ENCODE measurements around the gene LCE4A.
"Not testable (repeated sequence)": the region's sequence is repeated elsewhere in the genome, so short reads cannot be mapped to it uniquely, and the experiment has no call there.

Gene LCE4A, protein sequence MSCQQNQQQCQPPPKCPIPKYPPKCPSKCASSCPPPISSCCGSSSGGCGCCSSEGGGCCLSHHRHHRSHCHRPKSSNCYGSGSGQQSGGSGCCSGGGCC

DNA sequence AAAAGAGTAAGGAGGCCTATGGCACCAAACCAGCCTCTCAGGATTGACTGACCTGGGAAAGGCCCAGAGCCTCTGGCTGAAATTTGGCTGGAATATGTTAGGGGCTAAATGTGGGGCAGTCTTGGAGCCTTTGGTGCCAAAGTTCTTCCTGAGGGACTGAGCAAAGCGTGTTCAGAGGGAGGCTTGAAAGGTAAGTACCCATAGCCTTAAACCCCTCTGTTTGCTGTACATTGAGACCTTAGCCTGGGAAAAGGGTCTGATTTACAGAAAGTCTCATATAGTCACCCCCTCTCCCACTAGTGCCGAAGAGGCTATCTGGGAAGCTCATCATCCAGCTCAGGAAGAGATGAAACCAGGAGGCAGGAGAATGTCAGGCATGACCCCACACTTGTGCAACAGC, at the start of gene LCE4A:
Gene LCE4A, plus strand, starts transcription at position 301 of the 400 bp plus-strand sequence. CDS start 916 bp downstream, outside the sequence.
- no peak for DNase-seq (ENCODE audit: low spot score)

DNA sequence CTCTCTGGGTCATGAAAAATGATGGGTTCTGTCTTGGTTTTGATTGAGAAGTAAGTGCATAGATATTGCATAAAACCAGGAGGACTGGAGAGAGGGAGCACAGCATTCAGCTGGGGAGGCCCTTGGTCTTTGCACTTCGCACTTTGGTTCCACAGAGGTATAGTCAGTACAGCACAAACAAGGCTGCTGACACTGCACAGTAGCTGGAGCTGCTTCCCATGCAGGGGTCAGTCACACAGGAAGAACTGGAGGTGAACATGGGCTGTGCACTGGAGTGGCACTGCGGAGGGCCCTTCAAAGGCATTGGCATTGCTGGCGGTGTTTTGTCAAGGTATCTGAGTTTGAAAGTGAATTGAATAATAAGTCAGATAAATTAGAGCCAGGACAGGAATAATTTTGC, 49.3 kb upstream of the LCE4A start:
- no peak for DNase-seq (ENCODE audit: low spot score)

DNA sequence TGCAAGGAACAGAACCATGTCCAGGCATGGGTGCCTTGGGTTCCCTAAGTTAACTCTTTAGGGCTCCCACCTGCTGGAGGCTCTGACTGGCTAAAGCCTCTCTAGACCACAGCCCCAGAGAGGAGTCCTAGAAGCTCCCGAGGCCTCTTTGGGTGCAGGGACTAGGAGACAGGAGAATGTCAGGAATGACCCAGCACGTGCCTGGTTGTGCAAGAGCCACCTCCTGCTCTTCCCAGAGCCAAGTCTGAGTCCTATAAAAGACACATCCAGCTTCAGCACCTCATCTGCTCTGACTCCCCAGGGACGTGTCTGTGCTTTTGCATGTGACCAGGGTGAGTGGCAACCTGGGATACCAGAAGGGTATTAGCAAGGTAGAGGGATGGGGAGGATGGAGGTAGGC, 44.9 kb upstream of the LCE4A start, which contains the start of gene LCE2D:
Gene LCE2D, plus strand, starts transcription at position 283 of the 400 bp plus-strand sequence. CDS start 726 bp downstream, outside the sequence.
- DNase-seq (ENCODE audit: low spot score): no peak

DNA sequence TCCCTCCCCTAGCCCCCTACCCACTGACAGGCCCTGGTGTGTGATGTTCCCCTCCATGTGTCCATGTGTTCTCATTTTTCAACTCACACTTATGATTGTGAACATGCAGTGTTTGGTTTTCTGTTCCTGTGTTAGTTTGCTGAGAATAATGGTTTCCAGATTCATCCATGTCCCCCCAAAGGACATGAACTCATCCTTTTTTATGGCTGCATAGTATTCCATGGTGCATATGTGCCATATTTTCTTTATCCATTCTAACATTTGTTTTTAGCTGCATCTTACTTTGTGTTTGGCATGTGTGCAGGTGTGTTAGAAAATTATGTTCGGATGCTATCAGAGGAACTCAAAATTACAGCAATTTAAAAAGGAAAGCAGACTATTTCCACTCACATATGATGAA, 41.8 kb upstream of the LCE4A start:
- not testable (repeated sequence) for DNase-seq (ENCODE audit: low spot score)

DNA sequence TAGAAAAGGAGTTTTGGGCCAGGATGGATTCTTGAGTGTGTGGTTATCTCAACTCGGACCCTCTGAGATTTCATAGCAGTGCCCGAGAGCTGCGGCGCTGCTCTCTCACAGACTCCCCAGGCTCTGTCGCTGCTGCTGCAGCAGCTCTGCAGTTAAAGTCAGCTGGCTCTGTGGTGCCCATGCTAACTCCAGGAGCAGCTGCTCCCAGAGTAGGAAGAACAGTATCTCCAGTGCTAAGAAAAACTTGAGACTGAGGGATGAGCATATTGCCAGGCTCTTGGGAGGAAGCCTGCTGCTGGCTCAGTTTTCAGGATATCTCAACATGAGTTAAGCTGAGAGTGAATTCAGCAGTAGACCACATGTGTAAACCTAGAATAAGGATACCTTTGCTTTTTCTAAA, 40.3 kb upstream of the LCE4A start:
- no peak for DNase-seq (ENCODE audit: low spot score)

DNA sequence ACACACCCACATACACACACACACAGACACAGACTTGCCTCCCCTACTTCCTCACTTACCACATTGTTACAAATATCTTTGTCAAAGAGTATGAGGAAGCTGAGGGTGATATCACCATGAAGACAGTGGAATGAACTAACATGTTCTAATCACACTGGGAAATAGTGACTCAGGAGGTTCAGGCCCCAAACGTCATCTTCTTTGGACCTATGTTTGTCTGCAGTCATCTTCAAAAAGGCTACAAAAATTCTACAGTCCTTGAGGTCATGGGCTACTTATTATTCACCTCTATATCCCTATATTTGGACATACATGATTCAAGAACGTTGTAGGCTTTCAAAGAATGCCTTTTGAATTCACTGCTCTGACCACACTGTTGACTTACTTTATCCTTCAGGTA, 34.9 kb upstream of the LCE4A start:
- DNase-seq (ENCODE audit: low spot score): no peak

DNA sequence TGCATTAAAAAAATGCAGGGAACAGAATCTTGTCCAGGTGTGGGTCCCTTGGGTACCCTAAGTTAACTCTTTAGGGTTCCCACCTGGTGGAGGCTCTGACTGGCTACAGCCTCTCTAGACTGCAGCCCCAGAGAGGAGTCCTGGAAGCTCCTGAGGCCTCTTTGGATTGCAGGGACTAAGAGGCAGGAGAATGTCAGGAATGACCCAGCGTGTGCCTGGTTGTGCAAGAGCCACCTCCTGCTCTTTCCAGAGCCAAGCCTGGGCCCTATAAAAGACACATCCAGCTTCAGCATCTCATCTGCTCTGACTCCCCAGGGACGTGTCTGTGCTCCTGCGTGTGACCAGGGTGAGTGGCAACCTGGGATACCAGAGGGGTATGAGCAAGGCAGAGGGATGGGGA, 33.0 kb upstream of the LCE4A start, which contains the start of gene LCE2C:
Gene LCE2C, plus strand, starts transcription at position 297 of the 400 bp plus-strand sequence. CDS start 737 bp downstream, outside the sequence.
- not testable (repeated sequence) for DNase-seq (ENCODE audit: low spot score)

DNA sequence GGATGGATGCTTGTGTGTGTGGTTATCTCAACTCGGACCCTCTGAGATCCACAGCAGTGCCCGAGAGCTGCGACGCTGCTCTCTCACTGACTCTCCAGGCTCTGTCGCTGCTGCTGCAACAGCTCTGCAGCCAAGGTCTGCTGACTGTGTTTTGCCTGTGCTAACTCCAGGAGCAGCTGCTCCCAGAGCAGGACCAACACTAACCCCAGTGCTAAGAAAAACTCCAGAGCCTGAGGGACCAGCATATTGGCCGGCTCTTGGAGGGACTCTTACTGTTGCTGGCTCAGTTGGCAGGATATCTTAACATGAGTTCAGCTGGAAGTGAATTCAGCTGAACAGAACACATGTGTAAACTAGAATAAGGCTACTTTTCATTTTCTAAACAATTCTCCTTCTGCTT, 28.5 kb upstream of the LCE4A start:
- no peak for DNase-seq (ENCODE audit: low spot score)

DNA sequence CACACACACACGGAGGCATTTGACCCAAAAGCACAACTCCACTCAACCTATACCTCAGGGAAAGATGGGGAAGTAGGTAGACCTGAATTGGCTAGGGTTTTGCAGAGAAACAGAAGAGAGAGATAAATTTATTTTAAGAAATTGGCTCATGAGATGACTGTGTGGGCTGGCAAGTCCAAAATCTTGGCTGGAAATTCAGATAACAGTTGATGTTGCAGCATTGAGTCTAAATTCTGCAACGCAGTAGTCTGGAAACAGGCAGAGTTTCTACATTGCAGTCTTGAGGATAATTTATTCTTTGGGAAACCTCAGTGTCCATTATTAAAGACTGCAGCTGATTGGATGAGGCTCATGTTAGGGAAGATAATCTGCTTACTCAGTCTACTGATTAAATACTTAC, 26.3 kb upstream of the LCE4A start:
- DNase-seq (ENCODE audit: low spot score): no peak

DNA sequence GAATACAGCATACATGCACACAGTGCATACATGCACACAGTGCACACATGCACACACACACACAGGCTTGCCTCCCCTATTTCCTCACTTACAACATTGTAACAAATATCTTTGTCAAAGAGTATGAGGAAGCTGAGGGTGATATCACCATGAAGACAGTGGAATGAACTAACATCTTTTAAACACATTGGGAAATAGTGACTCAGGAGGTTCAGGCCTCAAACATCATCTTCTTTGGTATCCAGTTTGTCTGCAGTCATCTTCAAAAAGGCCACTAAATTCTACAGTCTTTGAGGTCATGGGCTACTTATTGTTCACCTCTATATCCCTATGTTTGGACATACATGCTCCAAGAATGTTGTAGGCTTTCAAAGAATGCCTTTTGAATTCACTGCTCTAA, 24.1 kb upstream of the LCE4A start:
- no peak for DNase-seq (ENCODE audit: low spot score)

DNA sequence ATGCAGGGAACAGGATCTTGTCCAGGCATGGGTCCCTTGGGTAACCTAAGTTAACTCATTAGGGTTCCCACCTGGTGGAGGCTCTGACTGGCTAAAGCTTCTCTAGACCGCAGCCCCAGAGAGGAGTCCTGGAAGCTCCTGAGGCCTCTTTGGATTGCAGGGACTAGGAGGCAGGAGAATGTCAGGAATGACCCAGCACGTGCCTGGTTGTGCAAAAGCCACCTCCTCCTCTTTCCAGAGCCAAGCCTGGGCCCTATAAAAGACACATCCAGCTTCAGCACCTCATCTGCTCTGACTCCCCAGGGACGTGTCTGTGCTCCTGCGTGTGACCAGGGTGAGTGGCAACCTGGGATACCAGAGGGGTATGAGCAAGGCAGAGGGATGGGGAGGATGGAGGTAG, 22.1 kb upstream of the LCE4A start, which contains the start of gene LCE2B:
Gene LCE2B, plus strand, starts transcription at position 301 of the 400 bp plus-strand sequence. CDS start 721 bp downstream, outside the sequence.
- not testable (repeated sequence) for DNase-seq (ENCODE audit: low spot score)

DNA sequence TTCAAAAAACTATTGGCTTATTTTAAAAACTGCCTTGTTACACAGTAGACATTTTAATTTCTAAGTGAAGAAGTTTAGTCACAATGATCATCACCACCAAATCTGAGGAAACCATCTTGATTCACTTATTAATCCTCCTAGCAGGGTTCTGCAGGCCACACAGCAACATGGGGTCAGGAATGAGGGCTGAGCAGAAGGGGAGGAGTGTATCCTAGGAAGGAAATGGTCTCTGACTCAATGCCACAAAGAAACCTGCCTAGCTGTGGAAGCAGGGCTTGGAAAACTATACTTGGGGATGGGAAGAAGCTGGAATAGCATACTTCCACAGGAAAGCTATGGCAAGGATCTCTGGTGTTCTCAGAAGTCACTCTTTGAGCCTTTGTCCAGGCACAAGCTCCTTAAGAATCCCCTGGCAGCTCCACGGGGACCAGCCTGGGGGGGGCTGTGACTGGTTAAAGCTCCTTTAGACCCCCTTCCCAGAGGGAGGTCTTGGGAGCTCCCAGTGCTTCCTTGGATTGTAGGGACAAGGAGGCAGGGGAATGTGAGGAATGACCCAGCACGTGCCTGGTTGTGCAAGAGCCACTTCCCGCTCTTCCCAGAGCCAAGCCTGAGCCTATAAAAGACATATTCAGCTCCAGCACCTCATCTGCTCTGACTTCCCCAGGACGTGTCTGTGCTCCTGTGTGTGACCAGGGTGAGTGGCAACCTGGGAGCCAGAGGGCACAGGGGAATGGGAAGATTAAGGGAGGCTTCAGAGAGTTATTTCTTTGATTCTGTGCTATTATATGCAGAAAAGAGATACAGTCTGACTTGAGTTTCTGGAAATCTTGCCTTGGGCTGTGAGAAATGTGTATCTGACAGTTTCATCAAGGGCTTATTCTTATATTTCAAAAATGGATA, 10.0 kb upstream of the LCE4A start, which contains the start of gene LCE2A:
Gene LCE2A, plus strand, starts transcription at position 645 of the 900 bp plus-strand sequence. CDS start 557 bp downstream, outside the sequence.
- no peak for DNase-seq (ENCODE audit: low spot score)

DNA sequence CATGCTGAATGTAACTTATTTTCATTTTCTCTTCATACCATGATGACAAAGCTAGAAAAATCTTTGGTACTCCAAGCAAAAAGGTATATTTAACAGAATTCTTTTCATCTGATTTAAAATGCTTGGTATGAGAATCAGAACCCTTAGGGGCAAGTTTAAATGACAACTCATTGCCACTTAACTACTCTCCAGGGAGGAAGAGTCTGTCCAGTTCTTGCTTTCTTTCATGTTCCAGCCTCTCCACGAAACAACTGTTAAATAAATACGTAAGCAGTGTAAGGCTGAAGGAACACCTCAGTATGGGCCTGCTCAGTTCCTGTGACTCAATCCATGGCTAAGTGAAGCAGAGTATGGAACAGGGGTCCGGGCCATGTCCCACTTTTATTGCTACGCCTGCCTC, 8.2 kb upstream of the LCE4A start:
- no peak for DNase-seq (ENCODE audit: low spot score)

DNA sequence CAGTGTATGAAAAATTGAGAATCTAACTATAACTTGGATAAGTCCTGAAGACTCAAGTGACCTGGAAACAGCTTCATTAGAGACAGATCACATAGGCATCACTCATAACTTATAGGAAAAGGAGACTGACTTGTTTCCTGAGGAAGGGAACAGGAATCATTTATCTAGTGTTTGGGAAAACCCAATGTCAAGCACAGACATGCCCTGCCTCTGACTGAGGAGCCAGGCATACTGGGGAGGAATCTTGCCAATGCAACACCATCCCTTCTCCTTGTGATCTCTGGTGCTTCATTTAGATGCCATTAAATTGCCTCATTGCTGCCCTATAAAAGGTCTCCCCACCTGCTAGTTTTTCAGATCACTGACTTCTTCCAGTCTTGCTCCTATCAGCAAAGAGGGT, 10.3 kb downstream of the LCE4A start:
- DNase-seq (ENCODE audit: low spot score): no peak

DNA sequence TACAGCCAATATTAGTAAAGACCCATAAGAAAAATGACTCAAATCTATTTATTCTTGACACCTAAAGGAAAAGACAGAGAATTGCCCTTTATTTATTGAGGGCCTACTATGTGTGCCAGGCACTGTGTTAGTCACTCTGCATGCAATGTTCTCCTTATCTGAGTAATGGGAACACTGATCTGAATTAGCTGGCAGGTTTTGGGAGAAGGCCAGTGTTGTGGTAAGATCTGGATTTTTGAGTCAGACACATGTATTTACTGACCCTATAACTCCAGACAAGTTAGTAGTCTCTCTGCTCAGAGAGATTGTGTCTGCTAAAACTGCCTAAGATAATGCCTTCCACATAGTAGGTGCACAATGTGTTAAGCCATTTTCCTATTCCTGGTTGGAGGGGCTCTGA, 17.3 kb downstream of the LCE4A start:
- no peak for DNase-seq (ENCODE audit: low spot score)

DNA sequence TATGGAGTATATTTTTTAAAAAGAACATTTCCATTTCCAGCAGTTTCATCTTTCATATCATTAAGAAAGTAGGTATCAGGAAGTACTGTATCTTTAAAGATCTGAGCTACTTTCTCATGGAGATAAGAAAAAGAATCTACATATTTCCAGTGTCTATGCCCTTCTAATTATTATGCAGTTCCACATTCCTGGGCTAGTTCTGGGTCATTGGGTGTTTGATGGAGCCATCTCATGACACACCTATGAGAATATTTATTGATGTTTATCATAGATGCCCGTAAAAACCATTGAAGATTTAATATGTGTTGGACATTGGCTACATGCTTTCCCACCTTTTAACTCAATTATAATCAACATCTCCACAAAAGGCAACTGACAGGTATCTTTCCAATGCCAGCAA, 21.0 kb downstream of the LCE4A start:
- DNase-seq (ENCODE audit: low spot score): no peak

DNA sequence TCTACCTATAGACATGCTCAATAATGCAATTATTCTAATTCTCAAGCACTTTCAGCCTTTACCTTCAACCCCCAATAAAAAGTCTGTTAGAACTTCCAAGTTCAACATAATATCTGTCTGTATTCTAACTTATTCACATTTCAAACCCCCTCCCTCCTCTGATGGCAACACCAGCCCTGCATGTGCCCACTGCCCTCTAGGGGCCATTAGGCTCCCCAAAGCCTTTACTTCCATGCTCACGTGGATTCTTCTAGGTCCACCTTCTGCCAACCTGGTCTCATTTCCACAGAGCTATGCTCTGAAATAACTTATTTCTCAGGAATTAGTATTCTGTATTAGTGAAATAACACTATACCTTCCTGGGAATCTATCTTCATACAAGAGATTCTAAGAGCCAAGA, 27.7 kb downstream of the LCE4A start:
- DNase-seq (ENCODE audit: low spot score): no peak

DNA sequence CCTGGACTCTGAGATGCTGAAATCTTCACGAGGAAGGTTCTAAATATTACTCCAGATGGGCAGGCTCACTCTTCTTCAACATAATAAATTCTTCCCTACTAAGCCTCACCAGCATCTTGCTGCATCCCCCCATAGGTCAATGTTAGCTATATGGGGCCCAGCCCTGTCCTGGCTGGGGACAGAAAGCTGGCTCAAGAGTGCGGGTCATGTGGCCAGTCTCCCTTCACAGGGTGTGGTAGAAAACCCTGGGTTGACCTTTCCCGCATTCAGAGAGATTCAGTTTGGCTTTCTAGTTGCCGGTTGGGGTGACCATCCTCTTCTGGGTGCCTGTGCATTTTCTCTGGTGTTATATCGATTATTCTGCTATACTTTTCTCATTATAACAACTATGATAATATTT, 30.0 kb downstream of the LCE4A start:
- no peak for DNase-seq (ENCODE audit: low spot score)

DNA sequence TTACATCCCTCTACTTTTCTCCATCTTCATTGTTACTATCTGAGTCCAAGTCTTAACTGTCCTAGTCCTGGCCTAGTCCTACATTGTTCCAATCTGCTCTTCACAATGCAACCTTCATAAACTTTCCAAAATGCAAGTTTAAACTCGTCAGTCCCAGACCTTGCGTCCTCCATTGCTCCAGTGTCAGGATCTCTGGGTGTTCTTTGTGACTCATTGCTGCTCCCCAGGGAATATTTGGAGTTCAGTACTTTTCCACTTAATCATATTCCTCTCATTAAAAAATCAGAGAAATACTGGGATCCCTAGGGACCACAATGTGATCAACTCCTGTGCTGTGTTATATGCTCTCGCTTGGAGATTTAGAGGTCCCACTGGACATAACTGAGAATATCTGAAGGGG, 31.9 kb downstream of the LCE4A start:
- DNase-seq (ENCODE audit: low spot score): no peak

DNA sequence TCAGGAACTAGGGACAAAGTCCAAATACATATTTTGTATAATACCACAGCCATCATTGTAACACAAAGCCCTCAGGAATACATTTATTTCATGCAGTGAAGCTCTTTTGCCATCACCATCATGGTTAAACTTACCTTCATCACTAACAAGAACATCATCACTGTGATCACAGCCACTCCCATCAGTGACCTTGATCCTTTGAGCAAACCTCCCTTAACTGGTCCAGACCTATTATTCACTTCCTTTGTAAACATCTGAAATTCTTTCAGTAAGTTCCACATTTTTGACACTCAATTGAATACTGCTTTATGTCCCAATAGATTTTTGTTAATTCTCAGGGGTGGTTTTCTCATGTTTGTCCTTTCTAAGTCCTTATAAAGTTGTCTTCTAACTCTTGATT, 33.7 kb downstream of the LCE4A start:
- no peak for DNase-seq (ENCODE audit: low spot score)

DNA sequence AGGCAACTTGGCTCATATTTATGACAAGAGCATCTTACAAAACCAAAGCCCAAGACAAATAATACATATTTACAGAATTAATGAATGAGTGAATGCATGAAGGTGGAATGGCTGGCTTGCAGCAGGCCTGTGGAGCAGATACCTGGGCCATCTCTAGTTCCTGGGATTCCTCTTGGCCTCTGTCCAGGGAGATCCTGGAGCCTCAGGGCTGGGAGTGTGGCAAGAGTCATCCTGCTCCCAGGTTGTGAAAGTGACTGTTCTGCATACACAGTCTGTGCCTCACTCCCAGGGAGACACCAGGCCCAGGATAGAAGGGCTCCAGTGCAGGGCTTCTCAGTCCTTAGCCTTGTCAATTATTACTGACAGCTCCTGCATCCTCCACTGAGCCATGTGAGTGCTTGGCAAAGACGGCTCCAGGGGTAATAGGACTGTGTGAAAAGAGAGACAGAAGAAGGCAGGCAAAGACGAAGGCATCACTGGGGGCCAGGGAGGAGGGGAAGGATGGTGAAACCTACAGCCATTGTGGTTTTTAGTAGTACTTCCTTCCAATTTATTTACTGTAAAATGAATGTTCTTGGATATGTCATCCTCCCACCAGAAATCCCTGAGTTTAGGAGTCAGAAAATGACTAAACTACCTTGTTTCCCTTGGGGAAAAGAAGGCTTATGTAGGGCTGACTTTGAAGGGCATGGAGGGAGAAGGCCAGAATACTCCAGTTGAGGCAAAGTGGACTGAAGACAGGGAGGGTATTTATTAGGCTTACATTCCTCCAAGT, 35.6 kb downstream of the LCE4A start:
- DNase-seq (ENCODE audit: low spot score): no peak

DNA sequence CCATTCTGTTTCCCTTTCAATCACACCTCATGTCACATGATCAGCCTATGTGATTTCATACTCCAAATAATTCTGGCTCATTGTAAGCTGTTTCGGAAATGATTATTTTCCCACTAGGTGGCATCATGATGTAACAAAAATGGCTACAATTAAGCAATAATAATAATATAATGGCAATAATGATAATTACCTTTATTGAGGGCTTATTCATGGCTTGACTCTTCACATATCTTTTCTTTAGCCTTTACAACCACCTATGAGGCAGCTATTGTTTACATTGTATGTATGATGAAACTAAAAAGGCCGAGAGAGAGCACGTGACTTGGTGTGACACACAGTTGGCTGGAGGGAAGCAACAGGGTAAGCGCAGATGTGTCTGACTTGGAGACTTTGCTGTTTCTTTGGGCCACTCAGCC, 37.3 kb downstream of the LCE4A start:
- DNase-seq (ENCODE audit: low spot score): no peak
